A549 (cell line): ENCODE measurements around the gene ZNF575. TPM values are rescaled to one million over a fixed set of nuclear protein-coding genes. Genes with fewer than 3 reads are reported as not detected.

Experiments used
- ATAC-seq, 2 experiments: fragments of 200-7000 bp in 1 of 2; fragments of >200 bp in 1 of 2; cut with Nextera tagmentation in 1 of 2; cut with Tn5 transposase in 1 of 2; 3 replicates each; pipeline versions ENCODE4 v1.8.0 to v1.9.1; 2018 to 2020; ENCODE audit warnings: mild to moderate bottlenecking in 1 of 2, moderate library complexity in 1 of 2
- CTCF ChIA-PET: fragments of 300-600 bp; sonication (Branson Sonifier 250); formaldehyde crosslinking; extraction: SDS; loops from one replicate; lab custom pipeline; 2021; ENCODE audit warnings: antibody characterized with exemption, inconsistent platforms; lab: Yijun Ruan, JAX
- POLR2A ChIA-PET: fragments of 350-600 bp; formaldehyde crosslinking; extraction: SDS; loops from one replicate; lab custom pipeline; 2021; ENCODE audit warnings: antibody characterized with exemption, inconsistent platforms; lab: Yijun Ruan, JAX
- DNase-seq, 2 experiments: peaks; one replicate each; pipeline versions ENCODE4 v3.0.0 to v3.0.0-alpha.2; 2011 to 2016; ENCODE audit warnings: low read depth in 1 of 2, low spot score in 1 of 2
- FAIRE-seq: peaks from 2 replicates; lab custom pipeline; 2011; peaks lifted over from hg19 to GRCh38; lab: Jason Lieb, UNC
- H3K27ac ChIP-seq, 2 experiments: fragments of >200 bp; sonication (Bioruptor Twin); formaldehyde crosslinking; 3 replicates each; pipeline ENCODE4 v1.5.1; 2016 to 2017
- H3K4me1 ChIP-seq: fragments of >200 bp; sonication (Bioruptor Twin); formaldehyde crosslinking; 3 replicates; pipeline ENCODE4 v1.6.1; 2016
- H3K4me2 ChIP-seq: fragments of >200 bp; sonication (Bioruptor Twin); formaldehyde crosslinking; 3 replicates; pipeline ENCODE4 v1.6.1; 2016
- H3K4me3 ChIP-seq: fragments of >200 bp; sonication (Bioruptor Twin); formaldehyde crosslinking; 3 replicates; pipeline ENCODE4 v1.5.1; 2016
- H3K9me3 ChIP-seq: fragments of >200 bp; sonication (Bioruptor Twin); formaldehyde crosslinking; 3 replicates; pipeline ENCODE4 v1.6.1; 2016
- CEBPB ChIP-seq, 2 experiments: fragments of >200 bp in 1 of 2; sonication (Bioruptor Twin) in 1 of 2; formaldehyde crosslinking in 1 of 2; IDR thresholded peaks; 2 replicates each; pipeline ENCODE4 v1.6.1; 2012 to 2016
- EHF ChIP-seq: fragments of 250-450 bp; sonication (Bioruptor Pico); IDR thresholded peaks from 2 replicates; pipeline ENCODE4 v1.5.0; 2020; ENCODE audit warnings: mild to moderate bottlenecking
- JUN ChIP-seq, 2 experiments: fragments of >200 bp; sonication (Bioruptor Twin); formaldehyde crosslinking; IDR thresholded peaks; 2 replicates in 1 of 2; 3 replicates in 1 of 2; pipeline ENCODE4 v1.6.1; 2016 to 2017
- MAFK ChIP-seq: fragments of 450-650 bp; IDR thresholded peaks from 2 replicates; pipeline ENCODE4 v1.6.1; 2014; ENCODE audit not compliant: partially characterized antibody
- MAZ ChIP-seq: fragments of 150-350 bp; IDR thresholded peaks from 2 replicates; pipeline ENCODE4 v1.6.1; 2014; ENCODE audit warnings: antibody characterized with exemption, low read depth, low read length, borderline replicate concordance
- NPAS2 ChIP-seq: fragments of 250-450 bp; sonication (Bioruptor Pico); IDR thresholded peaks from 2 replicates; pipeline ENCODE4 v1.8.0; 2022; ENCODE audit warnings: mild to moderate bottlenecking, moderate library complexity, borderline replicate concordance
- POLR2AphosphoS2 ChIP-seq: conservative IDR thresholded peaks from 2 replicates; pipeline ENCODE4 v1.6.1; 2012; ENCODE audit warnings: low read length, improper control_type of control experiment, inconsistent platforms
- RAD21 ChIP-seq, 2 experiments: fragments of >200 bp in 1 of 2; sonication (Bioruptor Twin) in 1 of 2; formaldehyde crosslinking in 1 of 2; IDR thresholded peaks in 1 of 2; conservative IDR thresholded peaks in 1 of 2; 2 replicates in 1 of 2; 3 replicates in 1 of 2; pipeline ENCODE4 v1.6.1; 2012 to 2018; ENCODE audit warnings: inconsistent platforms in 1 of 2
- RARB ChIP-seq: fragments of 250-450 bp; sonication (Bioruptor Pico); IDR thresholded peaks from 2 replicates; pipeline ENCODE4 v1.8.0; 2021; ENCODE audit warnings: mild to moderate bottlenecking, moderate library complexity
- ZNF302 ChIP-seq: fragments of 250-450 bp; sonication (Bioruptor Pico); IDR thresholded peaks from 2 replicates; pipeline ENCODE4 v1.9.0; 2021; ENCODE audit warnings: inconsistent platforms, mild to moderate bottlenecking, moderate library complexity
- WGBS: methylation state at CpG from one replicate; pipeline ENCODE4 v1.1.6; 2017; ENCODE audit errors: missing lambda C conversion rate; 5-methylcytosine and 5-hydroxymethylcytosine counted together
- polyA plus RNA-seq, 4 experiments: library from polyadenylated mRNA; depleted of rRNA in 3 of 4; stranded (reverse); fragments of >200 nt; fragmentation: RNase III in 1 of 4; extraction: RNeasy Plus Mini Kit Qiagen cat#74134 plus additional on column Dnase treatment in 1 of 4; gene quantifications; 2 replicates in 3 of 4; 3 replicates in 1 of 4; pipeline ENCODE4 v1.2.3, GENCODE V29; 2011 to 2017
- TF ChIP-seq, protein P1 (sequence below): fragments of 200-600 bp; sonication (generic); IDR thresholded peaks from 2 replicates; pipeline ENCODE4 v1.6.1; 2016; ENCODE audit warnings: antibody characterized with exemption, mild to moderate bottlenecking, moderate library complexity
- TF ChIP-seq, protein P2 (sequence below): IDR thresholded peaks from 2 replicates; pipeline ENCODE4 v1.6.1; 2012; ENCODE audit warnings: low read depth, borderline replicate concordance
- TF ChIP-seq, protein P3 (sequence below): fragments of >200 bp; sonication (Bioruptor Twin); formaldehyde crosslinking; IDR thresholded peaks from 2 replicates; pipeline ENCODE4 v1.6.1; 2016
- TF ChIP-seq, protein P4 (sequence below): fragments of 150-350 bp; IDR thresholded peaks from 2 replicates; pipeline ENCODE4 v1.6.1; 2014; ENCODE audit warnings: low read depth, mild to moderate bottlenecking, low read length
- TF ChIP-seq, protein P5 (sequence below): fragments of >200 bp; sonication (Bioruptor Twin); formaldehyde crosslinking; IDR thresholded peaks from 3 replicates; pipeline ENCODE4 v1.5.1; 2016
- TF ChIP-seq, protein P6 (sequence below): fragments of 250-450 bp; sonication (Bioruptor Pico); IDR thresholded peaks from 2 replicates; pipeline ENCODE4 v1.5.0; 2020; ENCODE audit warnings: low read depth, mild to moderate bottlenecking, moderate library complexity

Gene ZNF575
- polyA plus RNA-seq, 2 of the 4 experiments (the other 2 are of a cell fraction) = 0.09 to 1.5 TPM

DNA sequence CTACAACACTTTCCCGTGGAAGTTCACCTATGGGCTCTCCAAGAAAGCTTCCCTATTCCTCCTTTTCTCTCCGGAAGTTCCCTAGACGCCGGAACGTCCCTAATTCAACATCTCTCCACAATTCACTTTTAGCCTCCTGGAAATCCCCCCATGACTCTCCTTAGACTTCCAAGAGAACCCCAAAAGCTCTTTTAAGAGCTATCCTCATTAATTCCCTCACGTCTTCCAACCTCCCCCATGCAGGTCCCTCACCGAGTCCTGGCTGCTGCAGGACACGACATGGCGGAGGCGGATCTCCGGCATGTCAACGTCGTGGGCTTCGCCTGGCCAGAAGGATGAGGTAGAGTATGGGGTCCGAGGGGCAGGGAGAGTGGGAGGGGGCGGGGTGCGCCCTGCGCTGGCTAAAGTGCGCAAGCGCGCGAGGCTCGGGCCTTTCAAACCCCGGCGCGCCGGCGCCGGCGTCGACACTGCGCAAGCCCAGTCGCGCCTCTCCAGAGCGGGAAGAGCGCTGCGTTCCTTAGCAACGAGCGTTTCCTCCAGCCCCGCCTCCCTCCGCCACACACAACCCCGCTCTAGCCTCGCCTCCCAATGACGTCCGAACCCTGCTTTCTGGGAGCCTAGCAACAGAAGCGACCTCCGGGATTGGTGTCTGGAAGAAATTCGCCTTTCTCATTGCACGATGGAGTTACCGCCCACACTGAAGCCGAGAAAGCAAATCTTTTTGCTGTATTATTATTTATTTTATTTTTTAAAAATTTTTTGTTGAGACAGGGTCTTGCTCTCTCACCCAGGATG is 42.4 kb downstream of the ZNF575 start, which contains the start of the genes PINLYP and XRCC1 (continued):
- TF ChIP-seq NPAS2 (CRISPR knock-in tag) = no peak
- no peak for TF ChIP-seq MAFK

DNA sequence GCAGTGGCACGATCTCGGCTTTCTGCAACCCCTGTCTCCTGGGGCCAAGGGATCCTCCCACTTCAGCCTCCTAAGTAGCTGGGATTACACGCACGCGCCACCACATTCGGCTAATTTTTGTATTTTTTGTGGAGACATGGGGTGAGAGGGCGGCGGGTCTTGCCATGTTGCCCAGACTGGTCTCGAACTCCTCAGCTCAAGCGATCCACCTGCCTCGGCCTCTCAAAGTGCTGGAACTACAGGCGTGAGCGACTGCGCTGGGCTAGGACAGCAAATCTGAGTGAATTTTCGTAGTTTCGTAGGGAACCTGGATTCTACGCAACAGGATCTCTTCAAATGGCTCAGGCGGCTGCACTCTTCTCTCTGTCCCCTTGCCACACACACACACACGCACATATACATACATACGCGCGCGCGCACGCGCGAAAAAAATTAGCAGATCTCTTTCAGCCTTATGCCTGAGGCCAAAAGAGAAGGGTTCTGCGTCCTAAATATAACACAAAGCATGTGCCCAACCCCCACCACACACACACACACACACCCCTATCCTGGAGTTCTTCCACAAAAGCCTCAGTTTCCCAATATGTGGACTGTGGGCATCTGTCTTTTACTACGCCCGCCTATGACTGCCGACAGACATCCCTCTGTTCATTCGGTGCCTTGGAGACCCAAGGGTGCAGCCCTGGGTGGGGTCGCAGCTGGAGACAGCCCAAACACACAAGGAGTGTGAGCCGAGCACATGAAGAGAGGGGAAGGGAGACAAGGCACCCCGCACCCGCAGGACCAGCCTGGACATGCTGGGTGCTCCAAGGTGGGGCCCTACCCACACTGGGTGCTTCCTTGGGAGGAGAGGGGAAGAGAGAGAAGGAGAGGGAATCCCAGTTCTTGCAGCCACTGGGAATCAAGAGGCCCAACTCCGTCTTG is 43.2 kb downstream of the ZNF575 start:
- Histone ChIP-seq H3K4me2 (peak overlapping the region; percentile 95), H3K27ac (peak overlapping the region; percentile 74 to 86), H3K4me3 (peak overlapping the region; percentile 84), H3K4me1 (peaks cover 11% of the 10 kb centered on the region), H3K9me3 (no peaks in the 10 kb centered on the region)
- POLR2A ChIA-PET = interaction anchor here (1.4 to 2.4 kb wide), 2 partner anchors 8 to 21 kb away, joined by 3 to 17 read pairs; partner anchors contain the start of genes IRGQ and ZNF576
- TF ChIP-seq, protein P1, sequence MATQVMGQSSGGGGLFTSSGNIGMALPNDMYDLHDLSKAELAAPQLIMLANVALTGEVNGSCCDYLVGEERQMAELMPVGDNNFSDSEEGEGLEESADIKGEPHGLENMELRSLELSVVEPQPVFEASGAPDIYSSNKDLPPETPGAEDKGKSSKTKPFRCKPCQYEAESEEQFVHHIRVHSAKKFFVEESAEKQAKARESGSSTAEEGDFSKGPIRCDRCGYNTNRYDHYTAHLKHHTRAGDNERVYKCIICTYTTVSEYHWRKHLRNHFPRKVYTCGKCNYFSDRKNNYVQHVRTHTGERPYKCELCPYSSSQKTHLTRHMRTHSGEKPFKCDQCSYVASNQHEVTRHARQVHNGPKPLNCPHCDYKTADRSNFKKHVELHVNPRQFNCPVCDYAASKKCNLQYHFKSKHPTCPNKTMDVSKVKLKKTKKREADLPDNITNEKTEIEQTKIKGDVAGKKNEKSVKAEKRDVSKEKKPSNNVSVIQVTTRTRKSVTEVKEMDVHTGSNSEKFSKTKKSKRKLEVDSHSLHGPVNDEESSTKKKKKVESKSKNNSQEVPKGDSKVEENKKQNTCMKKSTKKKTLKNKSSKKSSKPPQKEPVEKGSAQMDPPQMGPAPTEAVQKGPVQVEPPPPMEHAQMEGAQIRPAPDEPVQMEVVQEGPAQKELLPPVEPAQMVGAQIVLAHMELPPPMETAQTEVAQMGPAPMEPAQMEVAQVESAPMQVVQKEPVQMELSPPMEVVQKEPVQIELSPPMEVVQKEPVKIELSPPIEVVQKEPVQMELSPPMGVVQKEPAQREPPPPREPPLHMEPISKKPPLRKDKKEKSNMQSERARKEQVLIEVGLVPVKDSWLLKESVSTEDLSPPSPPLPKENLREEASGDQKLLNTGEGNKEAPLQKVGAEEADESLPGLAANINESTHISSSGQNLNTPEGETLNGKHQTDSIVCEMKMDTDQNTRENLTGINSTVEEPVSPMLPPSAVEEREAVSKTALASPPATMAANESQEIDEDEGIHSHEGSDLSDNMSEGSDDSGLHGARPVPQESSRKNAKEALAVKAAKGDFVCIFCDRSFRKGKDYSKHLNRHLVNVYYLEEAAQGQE = no peak
- TF ChIP-seq, protein P2, sequence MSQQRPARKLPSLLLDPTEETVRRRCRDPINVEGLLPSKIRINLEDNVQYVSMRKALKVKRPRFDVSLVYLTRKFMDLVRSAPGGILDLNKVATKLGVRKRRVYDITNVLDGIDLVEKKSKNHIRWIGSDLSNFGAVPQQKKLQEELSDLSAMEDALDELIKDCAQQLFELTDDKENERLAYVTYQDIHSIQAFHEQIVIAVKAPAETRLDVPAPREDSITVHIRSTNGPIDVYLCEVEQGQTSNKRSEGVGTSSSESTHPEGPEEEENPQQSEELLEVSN = no peak
- TF ChIP-seq MAFK (no peak), ZNF302 (CRISPR knock-in tag) (no peak)
- TF ChIP-seq, protein P3, sequence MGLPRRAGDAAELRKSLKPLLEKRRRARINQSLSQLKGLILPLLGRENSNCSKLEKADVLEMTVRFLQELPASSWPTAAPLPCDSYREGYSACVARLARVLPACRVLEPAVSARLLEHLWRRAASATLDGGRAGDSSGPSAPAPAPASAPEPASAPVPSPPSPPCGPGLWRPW = no peak
- TF ChIP-seq, protein P4, sequence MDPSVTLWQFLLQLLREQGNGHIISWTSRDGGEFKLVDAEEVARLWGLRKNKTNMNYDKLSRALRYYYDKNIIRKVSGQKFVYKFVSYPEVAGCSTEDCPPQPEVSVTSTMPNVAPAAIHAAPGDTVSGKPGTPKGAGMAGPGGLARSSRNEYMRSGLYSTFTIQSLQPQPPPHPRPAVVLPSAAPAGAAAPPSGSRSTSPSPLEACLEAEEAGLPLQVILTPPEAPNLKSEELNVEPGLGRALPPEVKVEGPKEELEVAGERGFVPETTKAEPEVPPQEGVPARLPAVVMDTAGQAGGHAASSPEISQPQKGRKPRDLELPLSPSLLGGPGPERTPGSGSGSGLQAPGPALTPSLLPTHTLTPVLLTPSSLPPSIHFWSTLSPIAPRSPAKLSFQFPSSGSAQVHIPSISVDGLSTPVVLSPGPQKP = no peak
- no peak for DNase-seq
- FAIRE-seq = no peak
- CTCF ChIA-PET = interaction anchor here (1.5 to 3.0 kb wide), 5 partner anchors 10 to 129 kb away, joined by 4 to 24 read pairs (median 9); no protein-coding TSS in a partner anchor
- ATAC-seq = peak in 1 of 2 experiments; percentile 6; a peak in 2 of 6 replicates
- 82% methylated on average over 37 of the region's 37 CpGs for WGBS

DNA sequence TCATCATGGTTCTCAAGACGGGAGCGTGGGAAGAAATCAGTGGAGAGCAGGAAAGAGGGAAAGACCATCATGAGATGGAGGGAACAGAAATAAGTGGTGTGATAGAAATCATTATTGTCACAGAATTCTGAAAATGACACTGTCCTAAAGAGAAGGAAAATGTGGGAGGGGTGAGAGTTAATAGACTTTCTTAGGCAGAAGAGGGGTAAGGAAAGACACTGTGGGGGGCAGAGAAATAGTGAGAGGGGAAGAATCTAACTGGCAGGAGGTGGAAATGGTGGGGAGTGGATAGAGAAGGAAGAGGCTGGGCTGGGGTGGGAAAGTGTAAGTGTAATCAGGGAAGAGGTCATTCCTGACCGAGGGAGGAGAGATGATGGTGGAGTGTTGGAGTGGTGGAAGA is 45.8 kb downstream of the ZNF575 start:
- ChIA-PET CTCF (interaction anchor here (2.0 kb wide), 1 partner anchor 23 kb away, joined by 12 read pairs; no protein-coding TSS in a partner anchor), POLR2A (no interaction called here)
- DNase-seq = no peak
- Histone ChIP-seq H3K27ac (no peak overlapping the region), H3K4me1 (peaks cover 11% of the 10 kb centered on the region), H3K4me3 (no peak overlapping the region), H3K4me2 (no peak overlapping the region), H3K9me3 (no peaks in the 10 kb centered on the region)
- no peak for ATAC-seq
- FAIRE-seq = no peak
- 80% methylated on average over 3 of the region's 3 CpGs for WGBS
- TF ChIP-seq, protein P4 = no peak
- no peak for TF ChIP-seq EHF
- no peak for TF ChIP-seq RARB (CRISPR knock-in tag)
- TF ChIP-seq, protein P5, sequence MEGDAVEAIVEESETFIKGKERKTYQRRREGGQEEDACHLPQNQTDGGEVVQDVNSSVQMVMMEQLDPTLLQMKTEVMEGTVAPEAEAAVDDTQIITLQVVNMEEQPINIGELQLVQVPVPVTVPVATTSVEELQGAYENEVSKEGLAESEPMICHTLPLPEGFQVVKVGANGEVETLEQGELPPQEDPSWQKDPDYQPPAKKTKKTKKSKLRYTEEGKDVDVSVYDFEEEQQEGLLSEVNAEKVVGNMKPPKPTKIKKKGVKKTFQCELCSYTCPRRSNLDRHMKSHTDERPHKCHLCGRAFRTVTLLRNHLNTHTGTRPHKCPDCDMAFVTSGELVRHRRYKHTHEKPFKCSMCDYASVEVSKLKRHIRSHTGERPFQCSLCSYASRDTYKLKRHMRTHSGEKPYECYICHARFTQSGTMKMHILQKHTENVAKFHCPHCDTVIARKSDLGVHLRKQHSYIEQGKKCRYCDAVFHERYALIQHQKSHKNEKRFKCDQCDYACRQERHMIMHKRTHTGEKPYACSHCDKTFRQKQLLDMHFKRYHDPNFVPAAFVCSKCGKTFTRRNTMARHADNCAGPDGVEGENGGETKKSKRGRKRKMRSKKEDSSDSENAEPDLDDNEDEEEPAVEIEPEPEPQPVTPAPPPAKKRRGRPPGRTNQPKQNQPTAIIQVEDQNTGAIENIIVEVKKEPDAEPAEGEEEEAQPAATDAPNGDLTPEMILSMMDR = no peak
- TF ChIP-seq, protein P2 = no peak
- TF ChIP-seq RAD21 (conservative IDR thresholded peaks at IDR 0.05 in 1 of 2, IDR thresholded peaks at IDR 0.05 in 1 of 2) = no peak
- TF ChIP-seq POLR2AphosphoS2 = no peak
- TF ChIP-seq MAZ = no peak
- no peak for TF ChIP-seq CEBPB (IDR thresholded peaks at IDR 0.05)
- TF ChIP-seq JUN (IDR thresholded peaks at IDR 0.05) = no peak
- TF ChIP-seq, protein P6, sequence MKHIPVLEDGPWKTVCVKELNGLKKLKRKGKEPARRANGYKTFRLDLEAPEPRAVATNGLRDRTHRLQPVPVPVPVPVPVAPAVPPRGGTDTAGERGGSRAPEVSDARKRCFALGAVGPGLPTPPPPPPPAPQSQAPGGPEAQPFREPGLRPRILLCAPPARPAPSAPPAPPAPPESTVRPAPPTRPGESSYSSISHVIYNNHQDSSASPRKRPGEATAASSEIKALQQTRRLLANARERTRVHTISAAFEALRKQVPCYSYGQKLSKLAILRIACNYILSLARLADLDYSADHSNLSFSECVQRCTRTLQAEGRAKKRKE = no peak
